NCI-H2171 (cell line): ENCODE results near the gene GRIN3A.
"Not testable (repeated sequence)": the region's sequence is repeated elsewhere in the genome, so short reads cannot be mapped to it uniquely, and the experiment has no call there.

Experiments
- DNase-seq: peaks from one replicate; lab custom pipeline; 2025; lab: John Stamatoyannopoulos, UW

The GRIN3A gene

GRCh38 chr9:101578378-101578777 is 160.1 kb downstream of the GRIN3A start:
- DNase-seq, result no peak

- no peak for DNase-seq
Observed at GRCh38 chr9:101574731-101575333, 163.6 kb downstream of the GRIN3A start.

GRCh38 chr9:101572316-101572715 is 166.1 kb downstream of the GRIN3A start:
- no peak for DNase-seq

DNA sequence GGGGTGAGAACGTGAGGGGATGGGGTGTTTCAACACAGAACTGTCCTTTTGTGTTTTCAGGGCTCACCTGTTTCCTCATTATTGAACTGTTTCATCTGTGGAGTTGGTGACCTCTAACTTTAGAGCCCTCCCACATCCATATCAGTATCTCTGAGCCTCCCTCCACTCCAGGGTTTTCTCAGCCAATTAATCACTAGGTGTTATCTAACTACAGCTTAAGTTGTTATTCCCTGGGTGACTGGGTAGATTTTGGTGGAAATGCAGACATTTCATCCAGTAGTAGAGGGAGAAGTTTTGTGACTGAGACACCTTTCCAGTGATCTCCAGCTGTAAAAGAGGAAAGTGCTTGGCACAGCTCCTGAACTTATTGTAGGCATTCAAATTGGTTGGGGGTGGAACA is 167.3 kb downstream of the GRIN3A start:
- DNase-seq, result no peak

DNA sequence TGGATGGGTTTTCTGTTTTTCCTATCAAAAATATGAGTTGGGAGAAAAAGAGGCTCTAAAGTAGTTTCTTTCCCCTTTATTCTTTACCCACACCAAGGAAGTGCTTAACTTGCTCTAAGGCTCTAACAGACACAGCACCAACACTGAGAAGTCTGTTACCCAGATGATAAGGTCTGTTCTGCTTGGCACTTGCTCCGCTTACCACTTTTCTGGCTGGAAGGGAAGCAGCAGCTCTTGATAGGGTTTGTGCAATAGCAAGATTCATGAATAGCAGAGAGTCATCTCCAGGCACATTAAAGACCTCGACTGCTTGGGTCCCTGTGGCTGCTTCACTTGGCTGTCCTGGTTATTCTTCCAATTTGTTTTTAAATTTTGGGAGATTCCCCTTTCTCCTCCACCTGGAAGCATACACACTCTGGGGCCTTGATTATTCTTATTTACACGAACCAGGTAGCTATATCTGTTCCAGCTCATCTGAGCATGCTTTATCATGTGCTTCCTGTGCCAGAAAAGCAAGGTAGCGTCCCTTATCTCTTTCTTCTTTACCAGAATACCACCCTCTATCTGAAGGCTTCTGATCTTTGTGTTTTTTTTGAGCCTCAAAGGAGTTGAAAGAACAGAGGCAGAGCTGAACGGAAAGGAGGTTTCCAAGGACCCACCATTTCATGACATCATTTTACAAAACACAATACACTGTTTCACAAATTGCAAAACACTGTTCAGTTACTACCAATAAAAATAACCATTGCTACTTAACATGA is 168.5 kb downstream of the GRIN3A start:
- DNase-seq, result no peak

GRCh38 chr9:101567725-101568350 is 170.6 kb downstream of the GRIN3A start:
- DNase-seq, result no peak

DNA sequence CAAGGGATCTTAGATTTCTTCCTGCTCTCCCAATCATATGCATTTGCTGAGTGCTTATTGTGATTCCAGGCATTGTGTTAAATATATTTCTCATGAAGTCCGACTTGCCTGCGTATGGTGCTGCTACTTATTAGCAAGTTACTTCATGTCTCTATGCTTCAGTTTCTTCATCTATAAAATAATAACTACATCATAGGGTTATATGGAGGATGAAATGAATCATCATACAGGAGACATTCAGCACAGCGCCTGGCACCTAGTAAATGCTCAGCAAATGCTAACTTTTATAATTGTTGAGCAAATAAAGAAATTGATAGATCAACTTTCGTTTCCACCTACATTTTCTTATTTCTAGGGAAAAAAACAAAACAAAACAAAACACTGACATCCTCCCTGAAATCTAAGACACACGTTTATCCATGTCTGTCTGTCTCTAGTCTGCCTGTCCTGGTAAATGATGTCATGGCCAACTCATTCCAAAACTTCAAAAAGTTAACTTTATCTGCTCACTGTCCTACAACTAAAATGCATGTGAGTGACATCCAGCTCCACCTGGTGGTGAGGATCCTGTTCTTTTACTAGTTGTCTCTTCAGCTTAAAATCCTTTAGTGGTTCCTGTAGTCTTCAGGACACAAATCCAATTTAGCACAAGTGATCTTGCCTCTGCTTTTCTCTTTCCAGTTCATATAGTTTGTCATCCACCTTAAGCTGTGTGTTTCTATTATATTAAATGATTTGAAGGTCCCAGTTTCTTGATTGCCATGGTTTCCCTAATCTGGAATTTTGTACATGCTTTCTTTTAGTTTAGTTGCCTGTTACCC is 171.3 kb downstream of the GRIN3A start:
- no peak for DNase-seq

- no peak for DNase-seq
Observed at GRCh38 chr9:101564252-101564651, 174.2 kb downstream of the GRIN3A start.

- no peak for DNase-seq
Observed at GRCh38 chr9:101562966-101563365, 175.5 kb downstream of the GRIN3A start.

- DNase-seq, result no peak
Observed at GRCh38 chr9:101561740-101562139, 176.7 kb downstream of the GRIN3A start.

DNA sequence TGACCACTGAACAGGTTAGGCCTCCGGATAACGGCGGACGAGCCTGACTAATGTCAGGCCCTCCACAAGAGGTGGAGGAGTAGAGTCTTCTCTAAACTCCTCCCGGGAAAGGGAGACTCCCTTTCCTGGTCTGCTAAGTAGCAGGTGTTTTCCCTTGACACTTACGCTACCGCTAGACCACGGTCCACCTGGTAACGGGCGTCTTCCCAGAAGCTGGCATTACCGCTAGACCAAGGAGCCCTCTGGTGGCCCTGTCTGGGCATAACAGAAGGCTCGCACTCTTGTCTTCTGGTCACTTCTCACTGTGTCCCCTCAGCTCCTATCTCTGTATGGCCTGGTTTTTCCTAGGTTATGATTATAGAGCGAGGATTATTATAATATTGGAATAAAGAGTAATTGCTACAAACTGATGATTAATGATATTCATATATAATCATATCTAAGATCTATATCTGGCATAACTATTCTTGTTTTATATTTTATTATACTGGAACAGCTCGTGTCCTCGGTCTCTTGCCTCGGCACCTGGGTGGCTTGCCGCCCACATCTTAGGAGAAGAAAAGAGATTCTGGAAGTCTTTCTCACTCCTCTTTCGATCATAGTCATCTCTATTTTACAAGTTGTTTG is 188.9 kb downstream of the GRIN3A start:
- DNase-seq, result not testable (repeated sequence)

GRCh38 chr9:101543098-101543735 is 195.2 kb downstream of the GRIN3A start:
- no peak for DNase-seq

DNA sequence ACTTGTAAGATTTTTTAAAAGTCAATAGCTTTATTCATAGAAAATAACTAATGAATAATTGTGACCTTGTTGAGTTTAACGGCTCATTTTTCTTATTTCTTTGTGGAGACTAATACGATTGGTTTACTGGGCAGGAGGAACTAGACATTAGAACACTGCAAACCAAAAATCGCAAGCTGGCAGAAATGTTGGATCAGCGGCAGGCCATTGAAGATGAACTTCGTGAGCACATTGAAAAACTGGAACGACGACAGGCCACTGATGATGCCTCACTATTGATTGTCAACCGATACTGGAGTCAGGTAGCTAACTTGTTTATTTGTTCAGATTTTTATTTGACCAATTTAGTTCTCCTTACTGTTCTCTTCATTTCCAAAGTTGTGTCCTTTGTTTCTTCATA is 198.4 kb downstream of the GRIN3A start:
- no peak for DNase-seq

- no peak for DNase-seq
Observed at GRCh38 chr9:101536938-101537337, 201.5 kb downstream of the GRIN3A start.

- DNase-seq, result no peak
Observed at GRCh38 chr9:101536351-101536750, 202.1 kb downstream of the GRIN3A start.

DNA sequence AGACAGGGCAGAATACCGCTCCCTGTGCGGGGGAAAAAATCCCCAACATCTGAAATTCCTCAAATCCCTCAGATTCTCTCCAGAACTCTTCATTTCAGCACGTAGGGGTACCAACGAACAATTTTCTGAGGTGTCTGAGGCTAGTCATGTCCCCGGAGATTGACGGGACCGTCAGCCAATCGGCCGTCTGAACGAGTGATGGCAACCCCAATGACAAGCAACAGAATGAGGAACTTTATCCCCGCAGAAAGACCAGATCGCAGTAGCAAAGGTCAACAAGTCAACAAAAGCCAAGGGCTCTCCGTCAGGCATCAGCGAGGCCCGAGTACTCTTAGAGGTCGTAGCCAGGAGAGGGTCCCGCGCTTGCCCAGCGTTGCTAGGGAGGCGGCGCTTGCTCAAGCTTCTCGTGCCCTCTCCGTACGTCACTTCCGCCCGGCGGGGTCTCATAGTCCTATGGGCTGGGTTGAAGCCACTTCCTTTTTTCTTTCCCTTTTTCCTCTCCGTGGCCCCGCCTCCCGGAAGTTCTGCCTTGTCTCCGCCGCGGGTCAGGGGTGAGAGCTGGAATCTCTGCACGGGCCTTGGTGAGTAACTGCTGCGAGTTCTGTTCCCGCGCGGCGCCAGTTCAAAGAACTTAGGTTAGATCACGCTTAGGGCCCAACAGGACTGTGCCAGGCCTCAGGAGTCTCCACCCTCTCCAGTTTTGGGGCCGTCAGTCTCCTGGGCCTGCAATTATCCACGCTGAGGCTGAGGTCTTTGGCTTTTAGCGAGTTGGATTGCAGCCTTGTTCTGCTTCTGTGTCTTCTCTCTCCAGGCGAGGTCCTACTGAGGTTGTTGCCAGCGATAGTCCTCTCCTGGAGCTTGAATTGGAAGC is 204.9 kb downstream of the GRIN3A start, which contains the start of gene RNF20:
Gene RNF20, plus strand, starts transcription at position 520 of the 871 bp plus-strand sequence. CDS start 1,571 bp downstream, outside the sequence.
- DNase-seq, result peak; percentile 99

GRCh38 chr9:101530076-101530711 is 208.3 kb downstream of the GRIN3A start:
- peak; percentile 58 for DNase-seq

GRCh38 chr9:101528015-101528414 is 210.4 kb downstream of the GRIN3A start:
- no peak for DNase-seq

GRCh38 chr9:101527066-101527465 is 211.4 kb downstream of the GRIN3A start:
- DNase-seq, result no peak

- no peak for DNase-seq
Observed at GRCh38 chr9:101524371-101524770, 214.1 kb downstream of the GRIN3A start.
